Epithelial cell of proximal tubule (primary cell): ENCODE measurements around the gene TLR7. TPM values are rescaled to one million over a fixed set of nuclear protein-coding genes. Genes with fewer than 3 reads are reported as not detected.

Source experiments
- DNase-seq: peaks from one replicate; pipeline ENCODE4 v3.0.0-alpha.2; 2011; ENCODE audit warnings: low read depth
- H3K4me3 ChIP-seq: 2 replicates; pipeline ENCODE4 v1.5.1; 2011; ENCODE audit warnings: low read depth, mild to moderate bottlenecking, low read length
- total RNA-seq: library from RNA; depleted of rRNA; stranded (reverse); fragments of >200 nt; gene quantifications from 2 replicates; pipeline ENCODE4 v1.2.3, GENCODE V29; 2015
- TF ChIP-seq, protein P1 (sequence below): conservative IDR thresholded peaks from 2 replicates; pipeline ENCODE4 v1.5.1; 2012; ENCODE audit warnings: low read depth, mild to moderate bottlenecking, low read length

TLR7 gene
- total RNA-seq, 1 donor from 2014 or later, result not detected

DNA sequence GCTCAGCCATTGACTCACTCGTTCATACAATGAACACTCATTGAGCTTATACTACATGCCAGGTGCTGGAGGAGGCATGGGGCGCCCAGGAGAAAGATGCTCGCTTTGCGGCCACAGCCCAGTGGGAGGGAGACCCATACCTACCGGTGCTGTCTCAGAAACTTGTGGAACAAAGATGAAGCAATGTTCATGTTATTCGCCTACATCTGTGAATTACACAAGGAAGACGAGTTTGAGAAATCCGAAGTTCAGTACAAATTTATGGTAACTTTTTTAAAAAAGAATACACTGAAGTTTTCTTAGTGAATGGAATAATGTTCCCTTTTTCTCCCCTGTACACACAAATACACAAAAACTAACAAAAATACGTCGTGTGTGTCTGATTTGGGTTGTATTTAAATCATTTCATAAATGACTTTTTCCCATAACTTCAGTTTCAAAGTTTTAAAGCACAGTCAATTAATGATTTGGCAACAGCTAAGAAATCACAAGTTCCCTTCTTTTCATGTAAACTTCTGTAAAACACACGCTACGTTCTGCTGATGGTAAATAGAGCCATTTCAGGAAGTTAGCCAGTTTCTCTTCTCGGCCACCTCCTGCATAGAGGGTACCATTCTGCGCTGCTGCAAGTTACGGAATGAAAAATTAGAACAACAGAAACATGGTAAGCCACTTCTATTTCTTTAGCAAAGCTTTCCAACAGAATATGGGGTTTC is 39.3 kb downstream of the TLR7 start, which contains the start of gene TLR8:
Gene TLR8 (plus strand): TSS at position 575 of the 716 bp plus-strand sequence. CDS start 87 bp downstream, at position 662.
- no peak for DNase-seq
- no peak within 1 kb of the TSS for H3K4me3 ChIP-seq
- TF ChIP-seq, protein P1, sequence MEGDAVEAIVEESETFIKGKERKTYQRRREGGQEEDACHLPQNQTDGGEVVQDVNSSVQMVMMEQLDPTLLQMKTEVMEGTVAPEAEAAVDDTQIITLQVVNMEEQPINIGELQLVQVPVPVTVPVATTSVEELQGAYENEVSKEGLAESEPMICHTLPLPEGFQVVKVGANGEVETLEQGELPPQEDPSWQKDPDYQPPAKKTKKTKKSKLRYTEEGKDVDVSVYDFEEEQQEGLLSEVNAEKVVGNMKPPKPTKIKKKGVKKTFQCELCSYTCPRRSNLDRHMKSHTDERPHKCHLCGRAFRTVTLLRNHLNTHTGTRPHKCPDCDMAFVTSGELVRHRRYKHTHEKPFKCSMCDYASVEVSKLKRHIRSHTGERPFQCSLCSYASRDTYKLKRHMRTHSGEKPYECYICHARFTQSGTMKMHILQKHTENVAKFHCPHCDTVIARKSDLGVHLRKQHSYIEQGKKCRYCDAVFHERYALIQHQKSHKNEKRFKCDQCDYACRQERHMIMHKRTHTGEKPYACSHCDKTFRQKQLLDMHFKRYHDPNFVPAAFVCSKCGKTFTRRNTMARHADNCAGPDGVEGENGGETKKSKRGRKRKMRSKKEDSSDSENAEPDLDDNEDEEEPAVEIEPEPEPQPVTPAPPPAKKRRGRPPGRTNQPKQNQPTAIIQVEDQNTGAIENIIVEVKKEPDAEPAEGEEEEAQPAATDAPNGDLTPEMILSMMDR, result no peak

DNA sequence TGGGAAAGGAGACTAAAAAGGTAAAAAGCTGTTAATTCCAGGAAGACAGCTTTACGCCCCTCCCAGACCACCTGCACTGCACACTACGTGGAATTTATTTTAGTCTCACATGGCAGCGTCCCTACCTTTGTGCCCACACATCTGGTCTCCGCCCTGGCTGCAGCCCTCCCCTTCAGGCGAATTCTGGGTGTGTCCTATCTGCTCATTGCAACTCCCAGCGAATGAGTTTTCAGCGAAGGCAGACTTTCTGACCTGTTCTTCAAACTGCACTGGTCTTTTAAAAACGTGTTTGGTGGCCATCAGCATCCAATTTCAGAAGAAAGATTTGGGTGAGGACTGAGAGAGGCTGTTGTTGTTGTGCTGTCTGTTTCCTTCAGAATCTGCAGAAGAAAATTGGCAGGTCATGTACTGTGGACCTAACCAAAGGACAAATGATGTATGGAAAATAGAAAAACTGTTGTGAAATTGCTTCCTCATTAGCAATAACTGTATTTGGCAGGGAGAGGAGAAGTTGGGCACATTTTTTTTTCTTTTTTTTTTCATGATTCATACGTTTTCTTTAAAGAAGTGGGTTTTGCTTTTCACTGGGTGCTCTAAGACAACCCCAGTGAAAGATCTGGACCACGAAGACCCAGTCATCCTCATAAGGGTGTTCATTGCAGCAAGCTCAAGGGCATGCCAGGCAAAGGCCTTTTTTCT is 43.7 kb downstream of the TLR7 start:
- TF ChIP-seq, protein P1, result no peak
- H3K4me3 ChIP-seq, result no peak overlapping the region
- DNase-seq, result no peak

DNA sequence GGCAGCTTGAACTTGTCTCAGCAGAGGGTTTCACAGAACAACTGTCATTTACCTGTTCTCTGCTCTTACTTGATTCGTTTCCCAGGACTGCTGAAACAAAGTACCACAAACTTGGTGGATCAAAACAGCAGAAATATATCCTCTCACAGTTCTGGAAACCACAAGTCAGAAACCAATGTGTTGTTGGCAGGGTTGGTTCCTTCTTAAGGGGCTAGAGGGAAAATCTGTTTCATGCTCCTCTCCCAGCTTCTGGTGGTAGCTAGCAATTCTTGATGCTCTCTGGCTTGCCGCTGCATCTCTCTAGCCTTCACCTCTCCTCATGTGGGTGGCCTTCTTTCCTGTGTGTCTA is 44.2 kb downstream of the TLR7 start:
- DNase-seq, result no peak
- H3K4me3 ChIP-seq, result no peak overlapping the region
- TF ChIP-seq, protein P1, result no peak

DNA sequence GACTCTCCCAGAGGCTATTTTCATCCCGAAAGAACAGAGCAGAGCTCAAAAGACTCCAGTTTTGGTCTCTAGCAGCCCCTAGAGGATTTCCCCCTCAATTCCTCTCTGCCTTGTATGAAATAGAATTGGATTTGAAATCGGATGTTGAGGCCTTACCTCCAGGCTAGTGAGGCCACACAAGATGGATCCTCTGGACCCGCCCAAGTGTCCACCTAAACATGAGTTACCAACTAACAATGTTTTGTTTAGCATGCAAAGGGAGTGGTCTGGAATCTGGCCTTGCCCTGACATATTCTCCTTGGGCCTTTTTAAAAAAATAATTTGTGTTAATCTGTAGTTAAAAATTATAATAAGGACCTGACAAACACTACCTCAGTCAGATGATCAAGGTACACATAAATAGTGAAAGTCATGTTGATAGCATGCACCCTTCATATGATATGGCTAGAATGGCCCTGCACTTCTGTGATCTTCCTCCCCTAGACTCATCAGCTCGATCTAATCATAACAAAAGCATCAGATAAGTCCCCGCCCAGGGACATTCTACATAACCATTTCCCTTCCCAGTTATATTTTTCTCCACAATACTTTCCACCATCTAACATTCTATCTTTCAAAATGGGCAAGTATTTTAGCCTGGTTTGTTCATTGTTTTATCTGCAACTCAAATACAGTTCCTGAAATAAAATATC is 46.1 kb downstream of the TLR7 start:
- H3K4me3 ChIP-seq, result no peak overlapping the region
- no peak for DNase-seq
- TF ChIP-seq, protein P1, result no peak

DNA sequence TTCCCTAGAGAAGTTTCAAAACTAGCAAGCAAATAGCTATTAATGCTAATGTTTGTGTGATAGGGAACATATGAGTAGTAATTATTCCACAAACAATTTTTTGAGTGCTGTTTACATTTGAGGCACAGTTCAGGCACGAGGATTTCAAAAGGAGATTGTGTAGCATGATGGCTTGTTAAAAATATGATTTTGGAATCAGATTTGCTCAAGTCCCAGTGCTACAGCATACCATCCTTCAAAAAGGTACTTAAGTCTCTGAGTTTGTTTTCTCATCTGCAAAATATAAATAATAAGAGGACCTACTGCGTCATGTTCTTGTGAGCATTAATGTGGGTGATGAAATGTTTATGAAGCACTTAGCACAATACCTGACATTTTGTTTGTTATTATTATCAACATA is 50.9 kb downstream of the TLR7 start:
- H3K4me3 ChIP-seq, result no peak overlapping the region
- DNase-seq, result no peak
- TF ChIP-seq, protein P1, result no peak

DNA sequence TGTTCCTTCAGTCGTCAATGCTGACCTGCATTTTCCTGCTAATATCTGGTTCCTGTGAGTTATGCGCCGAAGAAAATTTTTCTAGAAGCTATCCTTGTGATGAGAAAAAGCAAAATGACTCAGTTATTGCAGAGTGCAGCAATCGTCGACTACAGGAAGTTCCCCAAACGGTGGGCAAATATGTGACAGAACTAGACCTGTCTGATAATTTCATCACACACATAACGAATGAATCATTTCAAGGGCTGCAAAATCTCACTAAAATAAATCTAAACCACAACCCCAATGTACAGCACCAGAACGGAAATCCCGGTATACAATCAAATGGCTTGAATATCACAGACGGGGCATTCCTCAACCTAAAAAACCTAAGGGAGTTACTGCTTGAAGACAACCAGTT is 52.2 kb downstream of the TLR7 start:
- TF ChIP-seq, protein P1, result no peak
- no peak overlapping the region for H3K4me3 ChIP-seq
- no peak for DNase-seq
